Esophagus squamous epithelium (tissue), 5 donors: ENCODE measurements around the gene DGKB. TPM values are rescaled to one million over a fixed set of nuclear protein-coding genes. Genes with fewer than 3 reads are reported as not detected.
A peak's percentile ranks its signal among the peaks of the same experiment; 100 is the strongest.

ENCODE experiments used
- DNase-seq: peaks from one replicate; lab custom pipeline; 2025; lab: John Stamatoyannopoulos, UW
- H3K27ac ChIP-seq, 4 donors: fragments of 200-600 bp; sonication (generic); one replicate each; pipeline ENCODE4 v1.5.1; 2016 to 2019; ENCODE audit warnings: mild to moderate bottlenecking in 1 of 4
- H3K27me3 ChIP-seq, 4 donors: fragments of 200-600 bp; sonication (generic); 1 replicate in 3 of 4; 2 replicates in 1 of 4; pipeline versions ENCODE4 v1.5.1 to v1.6.0; 2017 to 2021; ENCODE audit warnings: antibody characterized with exemption in 1 of 4
- H3K36me3 ChIP-seq, 3 donors: fragments of 200-600 bp; sonication (generic); one replicate each; pipeline ENCODE4 v1.5.1; 2016 to 2019
- H3K4me1 ChIP-seq, 3 donors: fragments of 200-600 bp; sonication (generic); one replicate each; pipeline ENCODE4 v1.5.1; 2017 to 2019
- H3K4me3 ChIP-seq, 4 donors: fragments of 200-600 bp; sonication (generic); 1 replicate in 3 of 4; 2 replicates in 1 of 4; pipeline ENCODE4 v1.5.1; 2016 to 2019; ENCODE audit warnings: mild to moderate bottlenecking in 2 of 4, moderate library complexity in 1 of 4
- H3K9me3 ChIP-seq, 3 donors: fragments of 200-600 bp; sonication (generic); one replicate each; pipeline ENCODE4 v1.5.1; 2016 to 2019
- POLR2A ChIP-seq, 4 donors: fragments of 450-650 bp; IDR thresholded peaks; one replicate each; pipeline ENCODE4 v1.6.1; 2017; ENCODE audit warnings: antibody characterized with exemption in 4 of 4, mild to moderate bottlenecking in 4 of 4, moderate library complexity in 3 of 4
- WGBS, 2 donors: methylation state at CpG; one replicate each; pipeline ENCODE4 v1.1.5; 2018; 5-methylcytosine and 5-hydroxymethylcytosine counted together
- intact Hi-C: fragments of 100-400 bp; cut with DNase I; formaldehyde crosslinking; loops from one replicate; pipeline ENCODE4 v1.15.0; 2022
- total RNA-seq, 4 donors: library from RNA; depleted of rRNA; stranded (reverse); fragments of >200 nt; gene quantifications; one replicate each; pipeline ENCODE4 v1.1.0, GENCODE V29; 2016
- TF ChIP-seq, protein P1 (sequence below), 6 experiments: fragments of 450-650 bp in 4 of 6; fragments of 200-600 bp in 2 of 6; sonication (generic) in 2 of 6; IDR thresholded peaks; one replicate each; pipeline ENCODE4 v1.5.1; 2016 to 2019; ENCODE audit warnings: antibody characterized with exemption in 6 of 6, mild to moderate bottlenecking in 4 of 6, moderate library complexity in 4 of 6
- donor health status: DM: yes; HTN: yes; CAD: no.

DGKB gene
- total RNA-seq, 4 donors from 2014 or later, result 0.09 to 1.1 (median 0.23) TPM; not detected in 1

DNA sequence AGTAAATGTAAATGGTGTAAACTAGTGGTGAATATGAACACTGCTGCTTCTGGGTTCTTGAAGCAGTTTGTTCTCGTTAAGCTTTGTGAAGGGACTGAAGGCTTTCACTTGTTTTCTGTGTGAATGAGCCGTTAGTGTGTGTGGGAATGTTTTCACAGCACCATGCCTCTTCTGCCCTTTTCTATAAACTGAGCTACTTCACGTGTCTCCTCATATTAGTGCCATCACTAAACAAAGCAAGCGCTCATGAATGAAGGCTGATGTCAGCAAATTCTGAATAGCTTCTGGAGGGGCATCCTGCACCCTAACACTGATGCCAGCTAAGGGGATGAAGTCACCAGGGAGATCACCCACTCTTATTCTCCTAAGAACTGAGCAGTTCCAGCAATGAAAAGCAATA lies 707.5 kb downstream of the DGKB start:
- TF ChIP-seq POLR2A (IDR thresholded peaks at IDR 0.05), result no peak
- TF ChIP-seq, protein P1, sequence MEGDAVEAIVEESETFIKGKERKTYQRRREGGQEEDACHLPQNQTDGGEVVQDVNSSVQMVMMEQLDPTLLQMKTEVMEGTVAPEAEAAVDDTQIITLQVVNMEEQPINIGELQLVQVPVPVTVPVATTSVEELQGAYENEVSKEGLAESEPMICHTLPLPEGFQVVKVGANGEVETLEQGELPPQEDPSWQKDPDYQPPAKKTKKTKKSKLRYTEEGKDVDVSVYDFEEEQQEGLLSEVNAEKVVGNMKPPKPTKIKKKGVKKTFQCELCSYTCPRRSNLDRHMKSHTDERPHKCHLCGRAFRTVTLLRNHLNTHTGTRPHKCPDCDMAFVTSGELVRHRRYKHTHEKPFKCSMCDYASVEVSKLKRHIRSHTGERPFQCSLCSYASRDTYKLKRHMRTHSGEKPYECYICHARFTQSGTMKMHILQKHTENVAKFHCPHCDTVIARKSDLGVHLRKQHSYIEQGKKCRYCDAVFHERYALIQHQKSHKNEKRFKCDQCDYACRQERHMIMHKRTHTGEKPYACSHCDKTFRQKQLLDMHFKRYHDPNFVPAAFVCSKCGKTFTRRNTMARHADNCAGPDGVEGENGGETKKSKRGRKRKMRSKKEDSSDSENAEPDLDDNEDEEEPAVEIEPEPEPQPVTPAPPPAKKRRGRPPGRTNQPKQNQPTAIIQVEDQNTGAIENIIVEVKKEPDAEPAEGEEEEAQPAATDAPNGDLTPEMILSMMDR (IDR thresholded peaks at IDR 0.05), result no peak
- intact Hi-C loops, result no loop called here
- H3K4me1 ChIP-seq, result peaks cover 0 to 30% (median 3%) of the 10 kb centered on the region in 3 donors
- H3K27me3 ChIP-seq, result no peaks in the 10 kb centered on the region
- DNase-seq, result no peak
- no peak overlapping the region for H3K4me3 ChIP-seq
- no peaks in the 10 kb centered on the region for H3K36me3 ChIP-seq
- H3K9me3 ChIP-seq, result no peaks in the 10 kb centered on the region
- H3K27ac ChIP-seq, result no peak overlapping the region
- WGBS, 2 donors, result 70 to 71% methylated on average over 4 of the region's 4 CpGs

DNA sequence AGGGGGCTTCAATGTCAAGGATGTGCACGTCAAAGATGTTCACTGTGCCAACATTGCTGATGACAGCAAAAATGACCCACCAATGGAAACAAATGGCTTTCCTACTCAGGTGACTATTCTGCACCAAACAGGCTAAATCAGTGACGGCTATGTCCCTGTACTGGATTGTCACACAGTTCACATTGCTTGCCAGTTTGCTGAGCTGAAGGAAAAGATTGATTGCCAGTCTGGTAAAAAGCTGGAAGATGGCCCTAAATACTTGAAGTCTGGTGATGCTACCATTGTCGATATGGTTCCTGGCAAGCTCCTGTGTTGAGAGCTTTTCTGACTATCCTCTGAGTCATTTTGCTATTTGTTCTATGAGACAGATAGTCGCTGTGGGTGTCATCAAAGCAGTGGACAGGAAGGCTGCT lies 710.9 kb downstream of the DGKB start:
- no peak for TF ChIP-seq POLR2A (IDR thresholded peaks at IDR 0.05)
- TF ChIP-seq, protein P1 (IDR thresholded peaks at IDR 0.05), result no peak
- DNase-seq, result no peak
- 54 to 64% methylated on average over 4 of the region's 4 CpGs for WGBS, 2 donors
- Histone ChIP-seq H3K36me3 (no peaks in the 10 kb centered on the region), H3K27me3 (no peaks in the 10 kb centered on the region), H3K9me3 (no peaks in the 10 kb centered on the region), H3K27ac (no peak overlapping the region), H3K4me1 (peaks cover 0 to 21% (median 3%) of the 10 kb centered on the region in 3 donors), H3K4me3 (no peak overlapping the region)
- intact Hi-C loops, result no loop called here

DNA sequence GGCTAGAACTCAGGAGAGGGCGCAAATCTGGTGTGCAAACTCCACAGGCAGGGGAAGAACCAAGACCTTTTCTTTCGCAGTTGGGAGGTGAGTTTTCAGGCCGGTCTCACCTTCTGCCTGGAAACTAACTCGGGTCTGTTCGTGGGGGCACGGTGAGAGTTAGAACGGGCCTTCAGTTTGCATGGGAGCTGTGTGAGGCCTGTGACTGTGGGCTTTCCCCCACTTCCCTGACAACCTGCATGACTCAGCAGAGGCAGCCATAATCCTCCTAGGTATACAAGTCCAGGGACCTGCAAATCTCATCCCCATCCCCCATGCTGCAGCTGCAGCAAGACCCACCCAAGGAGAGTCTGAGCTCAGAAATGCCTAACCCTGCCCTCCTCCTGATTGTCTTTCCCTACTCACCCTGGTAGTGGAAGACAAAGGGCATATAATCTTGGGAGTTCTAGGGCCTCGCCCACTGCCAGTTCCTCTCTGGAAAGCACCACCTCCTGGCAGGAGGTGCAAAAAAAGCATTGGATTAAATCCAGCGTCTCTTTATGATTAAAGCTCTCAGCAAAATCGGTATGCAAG lies 718.2 kb downstream of the DGKB start:
- H3K4me1 ChIP-seq, result peaks cover 0 to 16% (median 0%) of the 10 kb centered on the region in 3 donors
- no peak for TF ChIP-seq POLR2A (IDR thresholded peaks at IDR 0.05)
- TF ChIP-seq, protein P1 (IDR thresholded peaks at IDR 0.05), result no peak
- no peak overlapping the region for H3K4me3 ChIP-seq
- intact Hi-C loops, result no loop called here
- peak overlapping the region in 3 of 4 donors; percentile 39 to 59 (median 41) for H3K27ac ChIP-seq
- WGBS, 2 donors, result 73 to 76% methylated on average over 9 to 10 of the region's 10 CpGs
- no peak for DNase-seq
- H3K36me3 ChIP-seq, result no peaks in the 10 kb centered on the region
- no peaks in the 10 kb centered on the region for H3K27me3 ChIP-seq
- no peaks in the 10 kb centered on the region for H3K9me3 ChIP-seq

DNA sequence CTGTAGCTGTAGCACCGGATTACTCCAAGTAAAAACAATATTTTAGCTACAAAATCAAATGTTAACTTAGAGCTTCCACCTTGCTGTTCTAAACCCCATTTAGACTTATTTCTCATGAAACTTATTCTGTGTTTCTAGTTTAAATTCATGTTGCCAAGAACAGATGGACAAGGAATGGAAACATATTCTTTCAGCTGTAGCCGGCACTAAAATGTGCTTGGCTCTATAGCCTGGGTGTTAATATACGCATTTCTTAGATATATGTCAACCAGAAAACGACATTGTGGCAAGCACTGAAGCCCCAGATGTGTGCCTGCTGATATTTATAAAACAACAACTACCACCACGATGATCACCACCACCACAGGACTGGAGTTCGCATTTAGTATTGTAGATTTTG lies 722.8 kb downstream of the DGKB start:
- Histone ChIP-seq H3K9me3 (no peaks in the 10 kb centered on the region), H3K27ac (no peak overlapping the region), H3K4me3 (no peak overlapping the region), H3K36me3 (no peaks in the 10 kb centered on the region), H3K4me1 (peaks cover 0 to 12% (median 0%) of the 10 kb centered on the region in 3 donors), H3K27me3 (no peaks in the 10 kb centered on the region)
- TF ChIP-seq, protein P1 (IDR thresholded peaks at IDR 0.05), result no peak
- TF ChIP-seq POLR2A (IDR thresholded peaks at IDR 0.05), result no peak
- DNase-seq, result no peak
- 74 to 81% methylated on average over 6 of the region's 6 CpGs for WGBS, 2 donors
- intact Hi-C loops, result no loop called here

DNA sequence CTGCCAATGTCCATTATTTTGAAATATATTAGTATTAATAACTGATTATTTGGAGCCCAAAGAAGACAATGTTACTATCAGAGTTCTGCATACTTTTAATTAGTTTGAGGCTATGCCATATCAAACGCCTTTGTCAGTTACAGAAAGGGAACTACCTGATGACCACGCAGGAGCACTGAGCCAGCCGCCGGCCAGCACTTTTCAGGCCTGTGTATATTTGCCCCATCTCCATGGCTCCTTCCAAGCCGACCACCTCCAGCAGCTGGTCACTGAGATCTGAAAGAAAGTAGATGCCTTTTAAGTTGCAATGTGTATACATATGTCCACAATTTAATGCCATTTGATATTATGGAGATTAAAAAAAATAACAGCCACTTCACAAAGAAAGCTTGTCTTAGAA lies 724.7 kb downstream of the DGKB start:
- Histone ChIP-seq H3K27me3 (no peaks in the 10 kb centered on the region), H3K4me3 (no peak overlapping the region), H3K36me3 (no peaks in the 10 kb centered on the region), H3K9me3 (no peaks in the 10 kb centered on the region), H3K27ac (no peak overlapping the region), H3K4me1 (no peaks in the 10 kb centered on the region)
- DNase-seq, result no peak
- WGBS, 2 donors, result 74 to 89% methylated on average over 5 of the region's 5 CpGs
- TF ChIP-seq POLR2A (IDR thresholded peaks at IDR 0.05), result no peak
- TF ChIP-seq, protein P1 (IDR thresholded peaks at IDR 0.05), result no peak
- intact Hi-C loops, result no loop called here
